ENCODE data around the gene TEC. TPM values are rescaled to one million over a fixed set of nuclear protein-coding genes. Genes with fewer than 3 reads are reported as not detected.
"Not testable (repeated sequence)": the region's sequence is repeated elsewhere in the genome, so short reads cannot be mapped to it uniquely, and the experiment has no call there.

TEC gene
- total RNA-seq, 2 experiments from 2014 or later, result 2.1 to 11.5 TPM

DNA sequence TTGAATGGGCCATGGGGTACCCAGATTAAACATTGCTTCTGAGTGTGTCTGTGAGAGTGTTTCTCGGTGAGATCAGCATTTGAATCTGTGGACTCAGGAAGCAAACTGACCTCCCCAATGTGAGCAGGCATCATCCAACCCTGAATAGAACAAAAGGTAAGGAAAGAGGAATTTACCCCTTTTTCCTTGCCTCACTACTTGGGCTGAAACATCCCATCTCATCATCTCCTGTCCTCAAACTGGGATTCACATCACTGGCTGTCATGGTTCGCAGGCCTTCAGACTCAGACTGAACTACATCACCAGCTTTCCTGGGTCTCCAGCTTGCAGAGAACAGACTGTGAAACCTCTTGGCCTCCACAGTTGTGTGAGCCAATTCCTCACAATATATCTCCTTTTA lies 47.1 kb downstream of the TEC start:
- ChIA-PET POLR2A (interaction anchor here (0.8 to 1.5 kb wide), 2 partner anchors 11 to 17 kb away, joined by 3 to 7 read pairs; no protein-coding TSS in a partner anchor), CTCF (ENCODE audit: unreplicated experiment) (no interaction called here)
- intact Hi-C loops (cut with micrococcal nuclease; ENCODE audit: unreplicated experiment), result no loop called here

DNA sequence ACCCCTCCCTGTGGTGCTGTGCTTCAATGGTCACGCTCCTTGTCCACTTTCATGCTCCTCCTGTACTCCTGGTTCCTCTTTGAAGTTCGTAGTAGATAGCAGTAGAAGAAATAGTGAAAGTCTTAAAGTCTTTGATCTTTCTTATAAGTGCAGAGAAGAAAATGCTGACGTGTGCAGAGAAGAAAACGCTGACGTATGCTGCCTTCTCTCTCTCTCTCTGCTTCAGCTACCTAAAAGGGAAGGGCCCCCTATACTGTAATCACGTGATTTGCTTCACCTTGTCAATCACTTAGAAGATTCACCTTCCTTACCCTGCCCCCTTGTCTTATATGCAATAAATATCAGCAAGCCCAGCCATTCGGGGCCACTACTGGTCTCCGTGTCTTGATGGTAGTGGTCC lies 50.2 kb downstream of the TEC start:
- CTCF ChIA-PET (ENCODE audit: unreplicated experiment); H3K79me2 ChIP-seq (ENCODE audit: insufficient read depth, low read depth, low read length); H3K9me2 ChIP-seq (ENCODE audit: insufficient read depth, low read length): not testable (repeated sequence)

More for the DNA sequence above, 47.1 kb downstream of the TEC start:
- no peaks in the 10 kb centered on the region for H3K79me2 ChIP-seq (ENCODE audit: insufficient read depth, low read depth, low read length)
- DNase-seq (ENCODE audit: low spot score), result no peak
- no peak overlapping the region for H3K27ac ChIP-seq (ENCODE audit: low read depth, low read length, poor library complexity, severe bottlenecking)
- no peaks in the 10 kb centered on the region for H3K4me1 ChIP-seq (ENCODE audit: insufficient read depth, low read length, poor library complexity, severe bottlenecking)
- no peaks in the 10 kb centered on the region for H3K9me3 ChIP-seq (ENCODE audit: low read length)
- H2AFZ ChIP-seq (ENCODE audit: low read length), result no peak overlapping the region
- TF ChIP-seq EZH2phosphoT487 (IDR thresholded peaks at IDR 0.05; ENCODE audit: borderline replicate concordance, low read depth, low read length), result no peak
- TF ChIP-seq, protein P1, sequence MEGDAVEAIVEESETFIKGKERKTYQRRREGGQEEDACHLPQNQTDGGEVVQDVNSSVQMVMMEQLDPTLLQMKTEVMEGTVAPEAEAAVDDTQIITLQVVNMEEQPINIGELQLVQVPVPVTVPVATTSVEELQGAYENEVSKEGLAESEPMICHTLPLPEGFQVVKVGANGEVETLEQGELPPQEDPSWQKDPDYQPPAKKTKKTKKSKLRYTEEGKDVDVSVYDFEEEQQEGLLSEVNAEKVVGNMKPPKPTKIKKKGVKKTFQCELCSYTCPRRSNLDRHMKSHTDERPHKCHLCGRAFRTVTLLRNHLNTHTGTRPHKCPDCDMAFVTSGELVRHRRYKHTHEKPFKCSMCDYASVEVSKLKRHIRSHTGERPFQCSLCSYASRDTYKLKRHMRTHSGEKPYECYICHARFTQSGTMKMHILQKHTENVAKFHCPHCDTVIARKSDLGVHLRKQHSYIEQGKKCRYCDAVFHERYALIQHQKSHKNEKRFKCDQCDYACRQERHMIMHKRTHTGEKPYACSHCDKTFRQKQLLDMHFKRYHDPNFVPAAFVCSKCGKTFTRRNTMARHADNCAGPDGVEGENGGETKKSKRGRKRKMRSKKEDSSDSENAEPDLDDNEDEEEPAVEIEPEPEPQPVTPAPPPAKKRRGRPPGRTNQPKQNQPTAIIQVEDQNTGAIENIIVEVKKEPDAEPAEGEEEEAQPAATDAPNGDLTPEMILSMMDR (conservative IDR thresholded peaks at IDR 0.05; ENCODE audit: low read length), result no peak
- no peaks in the 10 kb centered on the region for H4K20me1 ChIP-seq (ENCODE audit: insufficient read depth, low read length)
- no peak overlapping the region for H3K4me3 ChIP-seq (ENCODE audit: low read depth, low read length, poor library complexity, severe bottlenecking)
- no peaks in the 10 kb centered on the region for H3K9me2 ChIP-seq (ENCODE audit: insufficient read depth, low read length)
- no peak overlapping the region for H3K4me2 ChIP-seq (ENCODE audit: low read length)
- H3K36me3 ChIP-seq (ENCODE audit: insufficient read depth, low read length), result no peaks in the 10 kb centered on the region
- BruUV-seq (replicated peaks), result no TSS peak

DNA sequence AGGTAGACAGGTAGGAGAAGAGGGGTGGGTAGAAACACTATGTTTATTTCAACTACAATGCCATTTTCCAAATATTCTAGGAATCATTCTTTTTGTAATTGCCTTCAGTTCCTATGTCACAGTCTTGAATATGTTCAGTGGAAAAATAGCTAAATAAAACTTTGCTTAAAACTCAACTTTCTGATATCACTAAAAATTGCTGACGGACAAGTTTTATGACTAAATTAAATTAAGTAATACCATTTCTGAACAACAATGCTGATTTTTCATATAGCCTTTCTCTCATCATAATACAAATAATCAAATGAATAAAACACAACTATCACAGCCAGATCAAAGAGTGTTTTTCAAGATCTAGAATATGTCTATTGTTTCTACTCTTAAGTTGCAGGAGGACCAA lies 53.1 kb downstream of the TEC start:
- ChIA-PET POLR2A (interaction anchor here (1.1 to 1.6 kb wide), 3 partner anchors 10 to 17 kb away, joined by 4 to 7 read pairs (median 6); no protein-coding TSS in a partner anchor), CTCF (ENCODE audit: unreplicated experiment) (no interaction called here)
- Histone ChIP-seq H3K4me2 (ENCODE audit: low read length) (no peak overlapping the region), H3K9me3 (ENCODE audit: low read length) (no peaks in the 10 kb centered on the region), H3K4me1 (ENCODE audit: insufficient read depth, low read length, poor library complexity, severe bottlenecking) (peaks cover 8% of the 10 kb centered on the region), H3K4me3 (ENCODE audit: low read depth, low read length, poor library complexity, severe bottlenecking) (no peak overlapping the region), H3K36me3 (ENCODE audit: insufficient read depth, low read length) (no peaks in the 10 kb centered on the region), H3K79me2 (ENCODE audit: insufficient read depth, low read depth, low read length) (no peaks in the 10 kb centered on the region), H4K20me1 (ENCODE audit: insufficient read depth, low read length) (no peaks in the 10 kb centered on the region), H2AFZ (ENCODE audit: low read length) (no peak overlapping the region), H3K9me2 (ENCODE audit: insufficient read depth, low read length) (no peaks in the 10 kb centered on the region), H3K27ac (ENCODE audit: low read depth, low read length, poor library complexity, severe bottlenecking) (no peak overlapping the region)
- BruUV-seq (replicated peaks), result no TSS peak
- intact Hi-C loops (cut with micrococcal nuclease; ENCODE audit: unreplicated experiment), result no loop called here
- TF ChIP-seq, protein P1 (conservative IDR thresholded peaks at IDR 0.05; ENCODE audit: low read length), result no peak
- no peak for DNase-seq (ENCODE audit: low spot score)

More for the DNA sequence above, 50.2 kb downstream of the TEC start:
- intact Hi-C loops (cut with micrococcal nuclease; ENCODE audit: unreplicated experiment); DNase-seq (ENCODE audit: low spot score); H3K4me2 ChIP-seq (ENCODE audit: low read length); H3K9me3 ChIP-seq (ENCODE audit: low read length); H3K4me1 ChIP-seq (ENCODE audit: insufficient read depth, low read length, poor library complexity, severe bottlenecking); POLR2A ChIA-PET; H4K20me1 ChIP-seq (ENCODE audit: insufficient read depth, low read length); H3K36me3 ChIP-seq (ENCODE audit: insufficient read depth, low read length); BruUV-seq (replicated peaks); H3K4me3 ChIP-seq (ENCODE audit: low read depth, low read length, poor library complexity, severe bottlenecking); H2AFZ ChIP-seq (ENCODE audit: low read length); H3K27ac ChIP-seq (ENCODE audit: low read depth, low read length, poor library complexity, severe bottlenecking): not testable (repeated sequence)
